GM19468 (cell line): Measurements from ENCODE around the gene LFNG.
A peak's percentile ranks its signal among the peaks of the same experiment; 100 is the strongest.

Experiments
- ATAC-seq: cut with Tn5 transposase; IDR thresholded peaks from one replicate; pipeline ENCODE4 v1.9.1; 2021; ENCODE audit warnings: mild to moderate bottlenecking, moderate library complexity, moderate number of reproducible peaks; ENCODE audit not compliant: unreplicated experiment; ENCODE audit errors: extremely low read depth

Gene LFNG, protein sequence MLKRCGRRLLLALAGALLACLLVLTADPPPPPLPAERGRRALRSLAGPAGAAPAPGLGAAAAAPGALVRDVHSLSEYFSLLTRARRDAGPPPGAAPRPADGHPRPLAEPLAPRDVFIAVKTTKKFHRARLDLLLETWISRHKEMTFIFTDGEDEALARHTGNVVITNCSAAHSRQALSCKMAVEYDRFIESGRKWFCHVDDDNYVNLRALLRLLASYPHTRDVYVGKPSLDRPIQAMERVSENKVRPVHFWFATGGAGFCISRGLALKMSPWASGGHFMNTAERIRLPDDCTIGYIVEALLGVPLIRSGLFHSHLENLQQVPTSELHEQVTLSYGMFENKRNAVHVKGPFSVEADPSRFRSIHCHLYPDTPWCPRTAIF

DNA sequence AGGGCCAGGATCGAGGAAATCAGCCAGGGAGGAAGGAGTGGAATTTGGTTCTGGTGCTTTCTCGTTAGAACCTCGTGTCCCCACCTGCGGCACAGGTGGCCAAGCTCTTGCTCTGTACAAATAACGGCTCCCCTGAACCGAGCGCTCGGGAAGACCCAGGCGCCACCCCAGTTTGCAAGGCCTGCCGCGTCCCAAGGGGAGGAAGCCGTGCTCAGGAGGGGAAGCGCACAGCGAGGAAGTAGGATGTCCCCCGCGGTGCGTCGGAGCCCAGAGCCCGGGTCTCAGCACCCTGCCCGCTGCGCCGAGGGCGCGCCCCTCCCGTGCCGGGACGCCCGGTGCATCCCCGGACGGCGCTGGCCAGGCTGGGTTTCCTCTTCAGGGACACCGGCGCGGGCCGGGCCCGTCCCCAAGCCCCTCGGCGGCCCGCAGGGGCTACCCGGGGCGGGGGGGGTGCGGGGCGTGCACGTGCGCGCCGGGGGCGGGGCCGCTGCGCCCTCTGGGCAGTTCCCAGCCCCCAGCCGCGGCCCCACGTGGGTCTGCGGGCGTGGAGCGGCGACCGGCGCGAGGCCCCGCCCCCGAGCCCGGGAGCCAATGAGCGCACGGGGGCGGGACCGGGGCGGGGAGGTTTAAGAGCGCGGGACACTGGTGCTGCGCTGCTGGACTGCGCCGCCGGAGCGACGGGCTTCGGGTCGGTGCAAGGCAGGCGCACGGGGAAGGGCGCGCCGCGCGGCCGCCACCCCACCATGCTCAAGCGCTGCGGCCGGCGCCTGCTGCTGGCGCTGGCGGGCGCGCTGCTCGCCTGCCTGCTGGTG is at the start of gene LFNG:
TSS of gene LFNG (plus strand) at position 656 of the 812 bp plus-strand sequence. CDS start at position 744, 88 bp downstream.
- peak; percentile 56 for ATAC-seq

DNA sequence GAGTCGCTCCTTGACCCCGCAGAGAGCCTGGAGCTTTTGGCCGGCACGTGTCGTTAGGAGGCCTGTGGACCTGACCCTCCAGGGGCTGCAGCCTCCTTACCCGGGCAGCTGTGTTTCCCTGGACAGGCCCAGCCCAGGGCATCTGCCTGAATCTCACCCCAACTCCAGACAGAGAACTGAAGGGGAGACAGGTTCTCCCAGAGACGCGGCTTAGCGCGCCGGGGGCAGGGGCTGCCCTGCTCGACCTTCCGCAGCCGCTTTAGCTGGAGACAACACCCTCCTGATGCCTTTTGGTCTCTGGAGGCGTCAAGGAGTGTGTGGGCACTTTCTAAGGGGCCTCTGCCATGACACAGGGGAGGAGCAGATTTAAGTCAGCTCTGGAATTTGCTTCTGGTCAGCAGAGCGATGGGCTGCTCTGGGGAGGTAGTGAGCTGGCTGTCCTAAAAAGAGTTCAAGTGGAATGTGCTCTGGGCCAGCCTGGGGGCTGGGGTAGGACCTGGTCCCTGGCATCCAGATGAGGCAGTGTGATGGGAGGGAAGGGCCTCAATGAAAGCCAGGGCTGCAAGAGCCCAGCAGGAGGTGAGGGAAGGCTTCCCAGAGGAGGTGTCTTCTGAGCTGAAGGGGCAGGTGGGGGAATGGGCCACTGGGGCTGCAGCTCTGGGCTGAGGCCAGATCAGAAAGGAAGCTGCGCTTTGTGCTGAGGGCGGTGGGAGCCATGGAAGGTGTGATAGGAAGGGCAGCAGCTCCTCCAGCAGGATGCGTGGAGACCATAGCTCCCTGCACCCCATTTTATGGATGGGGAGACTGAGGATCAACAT is 49.2 kb upstream of the LFNG start:
- no peak for ATAC-seq

DNA sequence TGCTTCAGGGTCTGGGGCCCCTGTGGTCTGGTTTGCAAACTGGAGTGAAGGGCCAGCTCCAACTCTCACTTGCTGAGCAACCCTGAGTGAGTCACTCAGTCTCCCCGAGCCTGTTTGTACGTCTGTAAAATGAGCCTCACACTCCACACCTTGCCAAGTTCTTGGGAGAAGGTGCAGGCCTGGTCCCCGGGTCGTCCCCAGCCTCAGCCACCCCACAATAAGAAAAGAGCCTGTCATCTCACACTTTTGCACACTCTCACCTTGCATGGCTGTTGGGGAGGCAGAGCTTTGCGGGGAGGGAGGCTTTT is 48.6 kb upstream of the LFNG start:
- no peak for ATAC-seq

DNA sequence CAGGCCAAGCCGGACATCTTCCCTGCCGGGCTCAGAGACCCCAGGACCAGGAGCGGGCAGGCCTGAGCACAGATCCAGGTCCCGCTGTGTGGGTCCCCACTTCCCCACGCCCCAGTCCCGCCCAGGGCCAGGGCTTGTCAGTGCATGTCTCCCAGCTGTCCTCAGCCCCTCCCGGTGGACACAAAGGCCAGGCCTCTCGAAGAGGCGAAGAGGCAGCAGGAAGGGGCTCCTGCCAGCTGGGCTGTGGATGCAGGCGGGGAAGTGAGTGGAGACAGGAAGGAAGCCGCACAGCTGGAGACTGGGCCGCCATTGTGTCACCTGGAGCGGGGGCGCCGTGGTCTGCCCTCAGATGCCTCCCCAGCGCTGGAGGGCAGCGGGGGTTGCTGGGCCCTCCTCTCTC is 48.2 kb upstream of the LFNG start:
- no peak for ATAC-seq

DNA sequence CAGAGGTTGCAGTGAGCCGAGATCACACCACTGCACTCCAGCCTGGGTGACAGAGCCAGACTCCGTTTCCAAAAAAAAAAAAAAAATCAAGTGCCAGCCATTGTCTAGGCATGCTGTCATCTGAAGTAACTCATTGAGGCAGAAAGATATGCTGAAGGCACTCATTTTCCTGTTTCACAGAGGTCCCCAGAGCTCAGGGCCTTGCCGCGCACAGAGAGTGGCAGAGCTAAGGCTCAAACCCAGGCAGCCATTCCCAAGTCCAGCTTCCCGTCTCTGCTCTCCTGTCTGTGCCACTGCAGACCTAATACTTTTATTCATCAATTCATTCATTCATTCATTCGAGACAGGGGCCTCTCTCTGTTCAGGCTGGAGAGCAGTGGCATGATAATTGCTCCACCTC is 46.8 kb upstream of the LFNG start:
- no peak for ATAC-seq

DNA sequence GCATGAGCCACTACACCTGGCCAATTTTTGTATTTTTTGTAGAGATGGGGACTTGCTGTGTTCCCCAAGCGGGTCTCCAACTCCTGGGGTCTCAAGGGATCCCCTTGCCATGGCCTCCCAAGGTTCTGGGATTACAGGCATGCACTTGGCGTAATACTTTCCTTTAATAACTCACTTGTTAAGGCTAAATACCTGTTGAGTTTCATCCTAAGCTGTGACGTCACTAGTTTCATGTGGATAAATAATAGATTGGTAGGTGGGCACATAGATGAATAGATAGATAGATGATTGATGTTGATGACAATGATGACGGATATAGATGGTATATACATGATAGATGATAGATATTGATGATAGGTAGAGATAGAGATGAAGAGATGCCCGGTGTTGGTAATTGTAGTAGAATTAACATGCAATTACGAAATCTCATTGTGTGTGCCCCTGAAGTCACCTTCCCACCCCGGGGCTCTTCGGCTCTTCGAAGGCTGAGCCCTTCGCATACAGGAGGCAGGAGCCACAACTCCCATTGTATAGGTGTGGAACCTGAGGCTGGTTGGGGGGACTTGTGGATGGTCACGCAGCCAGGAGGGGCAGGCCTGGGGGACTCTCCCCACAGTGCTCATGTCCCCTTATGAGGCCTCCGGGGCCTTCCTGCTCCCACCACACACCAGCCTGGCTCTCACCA is 45.9 kb upstream of the LFNG start:
- no peak for ATAC-seq

DNA sequence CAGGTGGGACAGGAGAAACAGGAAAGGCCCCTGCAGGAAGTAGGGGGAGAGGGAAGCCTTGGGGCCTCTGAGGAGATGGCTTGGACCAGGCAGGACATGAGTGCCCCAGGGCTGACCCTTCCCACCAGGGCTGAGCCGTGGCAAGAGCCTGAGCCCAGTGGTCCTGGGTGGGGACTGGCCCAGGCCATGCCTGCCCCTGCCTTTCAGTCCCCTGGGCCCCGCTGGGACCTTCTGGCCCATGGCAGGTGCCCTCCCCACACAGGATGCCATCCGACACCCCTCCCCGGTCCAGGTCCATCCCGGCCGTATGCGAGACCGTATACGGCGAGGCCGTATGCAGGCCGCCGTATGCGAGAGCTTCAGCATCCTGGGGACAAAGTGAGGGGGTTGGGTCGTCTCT is 45.4 kb upstream of the LFNG start:
- no peak for ATAC-seq

DNA sequence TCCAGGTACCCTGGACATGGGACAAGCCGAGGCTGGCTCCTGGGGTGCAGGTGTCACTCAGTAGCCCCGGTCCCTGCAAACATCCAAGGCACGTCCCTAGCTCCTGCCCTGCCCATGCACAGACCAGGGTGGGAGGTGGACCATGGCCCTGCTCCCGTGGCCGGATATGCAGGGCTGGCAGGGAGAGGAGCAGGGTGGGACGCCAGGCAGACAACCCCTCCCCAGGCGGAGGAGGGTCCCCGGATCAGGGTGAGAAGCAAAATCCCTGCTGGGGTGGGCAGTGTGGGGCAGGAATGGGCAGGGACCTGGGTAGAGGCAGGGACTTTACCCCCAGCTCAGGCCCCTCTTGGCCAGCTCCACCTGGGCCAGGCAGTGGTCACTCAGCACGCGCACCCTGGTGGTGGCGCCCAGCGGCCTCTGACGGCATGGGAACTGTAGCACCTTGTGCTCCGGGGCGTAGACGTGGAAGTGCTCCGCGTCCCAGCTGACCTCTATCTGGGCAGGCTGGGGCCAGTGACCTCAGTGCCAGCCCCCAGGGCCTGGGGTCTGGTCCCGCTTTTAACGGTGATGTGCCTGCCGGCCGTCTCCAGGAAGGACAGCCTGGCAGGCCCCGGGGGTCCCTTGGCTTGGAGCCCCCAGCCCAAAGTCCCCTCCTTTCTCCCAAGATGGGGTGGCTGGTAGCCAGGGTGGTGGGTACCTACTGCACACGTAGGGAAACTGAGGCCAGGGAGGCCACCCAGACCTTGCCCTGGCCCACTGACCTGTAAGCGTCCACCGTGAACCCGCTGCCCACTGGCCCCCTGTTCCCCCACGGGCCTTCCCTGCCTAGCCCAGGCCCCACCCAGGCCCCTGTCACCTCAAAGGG is 44.5 kb upstream of the LFNG start:
- ATAC-seq = no peak

DNA sequence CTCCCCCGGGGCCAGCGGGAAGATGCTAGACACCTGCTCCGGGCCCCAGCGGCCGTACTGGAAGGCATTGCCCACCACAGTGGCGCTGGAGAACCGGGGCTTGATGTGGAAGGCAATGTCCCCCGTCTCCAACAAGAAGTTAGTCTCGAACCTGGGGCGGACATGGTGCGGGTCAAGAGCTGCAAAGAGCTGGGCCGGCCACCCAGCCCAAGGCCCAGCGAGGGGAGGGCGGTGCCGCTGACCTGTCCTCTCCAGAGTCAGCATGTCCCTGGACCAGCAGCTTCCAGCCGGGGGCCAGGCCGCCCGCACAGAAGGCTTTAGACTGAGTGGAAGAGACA is 43.9 kb upstream of the LFNG start:
- no peak for ATAC-seq

DNA sequence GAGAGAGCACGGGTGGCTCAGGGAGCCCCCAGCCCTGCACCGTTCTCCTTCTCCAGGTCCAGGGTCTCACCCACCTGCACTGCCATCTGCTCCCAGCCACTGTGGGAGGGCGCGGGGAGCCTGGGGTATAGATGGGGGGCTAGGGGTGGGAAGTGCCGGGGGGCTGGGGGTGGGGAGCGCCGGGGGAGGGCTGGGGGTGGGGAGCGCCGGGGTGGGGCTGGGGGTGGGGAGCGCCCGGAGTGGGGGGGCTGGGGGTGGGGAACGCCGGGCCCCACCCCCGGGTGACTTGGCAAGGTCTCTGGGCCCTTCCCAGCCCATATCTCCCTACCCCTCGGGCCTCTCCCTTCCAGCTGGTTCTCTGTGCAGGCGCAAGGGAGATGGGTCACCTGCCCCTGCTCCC is 43.3 kb upstream of the LFNG start, which contains the start of gene GRIFIN:
TSS of gene GRIFIN (minus strand) at position 101 of the 400 bp plus-strand sequence. CDS start at position 86, 15 bp downstream.
- ATAC-seq = no peak

DNA sequence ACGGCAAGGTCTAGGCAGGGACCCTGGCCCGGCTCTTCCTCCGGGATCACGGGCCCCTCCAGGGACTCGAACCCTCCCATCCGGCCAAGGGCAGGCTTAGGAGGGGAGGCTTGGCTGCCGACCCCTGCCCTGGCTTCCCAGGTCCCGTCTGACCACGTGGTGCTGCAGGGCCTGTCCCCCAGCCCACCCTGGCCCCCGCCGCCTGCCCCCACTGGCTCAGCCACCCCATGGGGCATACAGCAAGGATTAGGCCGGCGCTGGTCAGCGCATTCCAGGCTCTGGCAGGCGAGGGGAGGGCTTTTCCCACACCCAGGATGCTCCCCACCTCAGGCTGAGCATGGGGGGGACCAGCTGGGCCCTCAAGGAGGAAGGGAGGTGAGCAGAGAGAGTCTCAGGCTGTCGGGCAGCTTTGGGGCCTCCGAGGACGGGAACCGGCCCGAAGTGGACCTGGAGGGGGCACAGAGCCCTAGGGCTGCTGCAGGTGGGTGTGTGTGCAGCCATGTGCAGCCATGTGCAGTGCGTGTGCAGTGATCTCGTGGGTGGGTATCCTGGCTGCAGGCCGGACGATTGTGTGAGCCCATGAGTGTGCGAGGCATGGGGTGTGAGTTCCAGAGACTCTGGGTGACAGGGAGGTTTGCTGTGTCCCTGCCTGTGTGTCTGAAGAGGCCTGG is 42.7 kb upstream of the LFNG start:
- ATAC-seq = no peak

DNA sequence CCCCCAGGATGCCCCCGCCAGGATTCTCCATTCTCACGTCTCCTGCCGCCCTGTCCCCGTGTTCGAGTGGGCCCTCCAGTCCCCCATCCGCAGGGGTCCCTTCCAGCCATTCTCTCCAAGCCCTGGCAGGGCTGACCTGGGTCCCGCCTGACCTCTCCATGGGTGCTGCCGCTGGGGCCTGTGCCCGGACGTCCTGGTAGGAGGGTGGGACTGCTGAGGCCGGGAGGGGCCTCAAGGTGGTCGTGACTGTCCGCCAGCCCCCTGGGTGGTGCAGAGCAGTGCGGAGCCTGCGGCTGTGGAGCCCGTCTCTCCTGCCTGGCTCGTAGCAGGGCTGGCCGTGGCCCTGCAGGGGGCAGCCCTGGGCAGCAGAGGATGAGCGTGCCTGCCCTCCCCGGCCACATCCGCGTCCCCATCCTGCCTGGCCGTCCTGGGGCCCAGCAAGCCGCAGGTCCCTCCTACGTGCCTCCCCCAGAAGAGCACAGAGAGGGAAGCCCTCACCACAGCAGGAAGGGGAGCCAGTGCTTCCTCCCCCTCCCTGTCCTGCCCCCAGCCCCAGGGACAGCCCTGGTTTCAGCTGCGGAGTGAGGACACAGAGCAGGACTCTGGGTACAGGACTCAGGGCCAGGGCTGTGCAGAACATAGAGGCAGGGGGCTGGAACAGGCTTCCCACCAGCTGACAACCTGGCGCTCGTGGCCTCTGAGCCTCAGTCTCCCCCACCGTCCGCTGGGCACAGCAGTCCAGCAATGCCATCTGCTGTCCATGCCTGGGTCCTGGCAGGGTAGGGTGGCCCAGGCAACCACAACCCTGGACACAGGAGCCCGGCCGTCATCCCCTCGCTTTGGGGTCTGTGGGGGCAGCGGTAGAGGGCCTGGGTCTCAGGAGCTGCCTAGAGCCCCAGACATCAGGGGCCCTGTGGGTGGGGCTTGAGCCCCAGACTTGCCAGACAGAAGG is 41.9 kb upstream of the LFNG start:
- no peak for ATAC-seq

DNA sequence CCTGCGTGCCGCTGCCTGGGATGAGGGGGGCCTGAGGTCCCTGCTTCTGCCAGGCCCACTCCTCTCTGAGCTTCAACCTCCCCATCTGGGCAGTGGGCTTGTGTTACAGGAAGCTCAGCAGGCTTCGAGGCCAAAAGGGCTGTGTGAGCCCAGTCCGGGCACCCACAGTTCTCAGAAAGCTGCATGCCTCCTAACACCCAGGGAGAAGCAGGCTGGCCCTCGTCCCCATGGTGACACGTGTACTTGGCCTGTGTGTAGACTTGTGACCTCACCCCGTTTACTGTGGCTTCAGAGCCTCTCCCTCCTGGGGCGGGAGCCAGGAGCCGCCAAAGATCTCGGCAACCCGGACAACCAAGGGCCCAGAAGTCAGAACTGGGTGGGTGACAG is 41.2 kb upstream of the LFNG start:
- ATAC-seq = no peak

DNA sequence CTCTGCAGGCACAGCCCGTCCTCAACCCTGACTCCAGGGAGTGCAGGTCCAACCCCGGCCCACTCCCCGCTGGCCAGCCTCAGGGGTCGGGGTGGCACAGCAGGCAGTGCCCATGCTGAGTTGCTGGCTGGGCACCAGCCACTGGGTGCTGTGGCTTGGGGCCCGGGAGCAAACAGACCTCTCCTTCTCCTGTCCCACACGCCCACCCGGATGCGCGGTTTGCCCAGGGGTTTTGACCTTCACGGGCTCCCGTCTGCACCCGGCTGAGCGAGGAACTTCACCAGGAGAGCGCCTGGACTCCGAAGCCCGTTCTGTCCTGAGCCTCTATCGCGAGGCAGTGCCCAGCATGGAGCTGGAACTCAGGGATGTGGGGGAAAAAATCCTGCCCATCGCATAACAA is 40.8 kb upstream of the LFNG start:
- no peak for ATAC-seq

DNA sequence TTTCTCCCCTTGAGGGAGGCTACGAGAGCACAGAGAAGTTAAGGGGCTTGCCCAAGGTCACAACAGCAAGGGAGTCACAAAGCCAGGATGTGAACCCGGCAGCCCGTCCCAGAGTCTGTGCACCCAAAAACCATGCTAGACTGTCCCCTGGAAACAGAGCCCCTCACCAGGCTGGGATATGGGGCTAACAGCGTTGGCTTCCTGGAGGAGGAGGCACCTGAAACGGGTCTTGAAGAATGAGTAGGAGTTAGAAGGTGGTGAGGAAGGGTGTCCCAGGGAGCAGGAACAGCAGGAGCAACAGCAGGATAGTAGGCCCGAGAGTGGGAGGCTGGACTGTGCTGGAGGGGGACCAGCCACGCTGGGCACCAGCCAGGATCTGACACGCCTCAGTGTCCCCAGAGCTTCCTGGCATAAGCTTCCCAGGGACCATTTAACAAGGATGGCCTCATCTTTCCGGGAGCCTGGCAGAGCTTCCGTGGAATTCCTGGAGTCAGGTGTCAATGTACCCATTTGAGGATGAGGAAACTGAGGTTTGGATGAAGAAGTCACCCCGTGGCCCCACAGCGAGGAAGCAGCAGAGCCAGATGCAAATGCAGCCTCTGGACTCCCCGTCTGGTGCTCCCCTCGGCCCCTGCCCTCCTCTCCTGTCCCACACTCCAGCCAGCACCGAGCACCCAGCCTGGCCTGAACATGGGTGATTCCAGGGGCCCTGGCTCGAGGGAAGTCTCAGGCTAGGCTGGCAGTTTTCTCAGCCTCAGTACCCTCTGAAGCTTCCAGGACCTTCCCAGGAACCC is 40.1 kb upstream of the LFNG start:
- no peak for ATAC-seq

DNA sequence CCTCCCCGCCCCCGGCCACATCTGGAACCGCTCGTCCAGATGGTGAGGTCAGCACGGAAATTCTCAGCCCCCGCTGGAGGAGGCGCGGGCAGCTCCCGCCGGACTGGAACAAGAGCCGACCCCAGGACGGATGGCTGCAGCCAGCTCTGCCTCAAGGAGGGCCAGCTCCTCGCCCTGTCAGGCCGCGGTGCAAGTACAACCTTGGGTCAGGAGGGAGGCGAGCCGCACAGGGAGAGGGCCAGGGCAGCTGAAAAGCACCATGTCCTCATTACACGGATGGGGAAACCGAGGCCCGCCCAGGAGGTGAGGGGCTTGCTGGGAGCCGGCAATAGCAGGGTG is 39.5 kb upstream of the LFNG start:
- no peak for ATAC-seq

DNA sequence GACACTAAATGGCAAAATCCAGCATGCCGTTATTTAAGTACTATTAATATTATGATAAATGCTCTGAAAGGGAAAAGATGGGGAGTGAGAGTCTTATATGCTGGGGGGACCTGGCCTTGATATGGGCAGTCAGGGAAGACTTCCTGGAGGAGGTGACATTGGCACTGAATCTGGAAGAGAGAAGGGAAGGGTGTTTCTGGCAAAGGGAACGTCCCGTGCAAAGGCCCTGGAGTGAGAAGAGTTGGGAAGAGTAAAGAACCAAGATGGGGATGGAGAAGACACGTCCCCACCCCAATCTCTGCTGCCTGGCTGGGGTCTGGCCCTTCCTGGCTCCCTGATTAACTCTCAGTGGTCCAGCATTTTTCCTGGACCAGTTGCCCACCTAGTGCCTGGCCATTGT is 38.4 kb upstream of the LFNG start:
- no peak for ATAC-seq
